Neuronal stem cell (in vitro differentiated cells): ENCODE measurements around the gene ZBTB32.

ENCODE experiments used
- DNase-seq: peaks from one replicate; pipeline ENCODE4 v3.0.0-alpha.2; 2013; ENCODE audit warnings: low spot score
- H2AFZ ChIP-seq: one replicate; pipeline ENCODE4 v1.6.1; 2013; ENCODE audit warnings: mild to moderate bottlenecking, low read length, inconsistent platforms
- H2AK5ac ChIP-seq: 2 replicates; pipeline ENCODE4 v1.6.1; 2013; ENCODE audit warnings: low read depth, mild to moderate bottlenecking, inconsistent platforms, low read length, moderate library complexity, mixed read lengths
- H2BK120ac ChIP-seq: 2 replicates; pipeline ENCODE4 v1.6.1; 2013; ENCODE audit warnings: low read depth, mild to moderate bottlenecking, inconsistent platforms, low read length, moderate library complexity, mixed read lengths
- H2BK12ac ChIP-seq: one replicate; pipeline ENCODE4 v1.6.1; 2013; ENCODE audit warnings: low read length, inconsistent platforms
- H2BK15ac ChIP-seq: 2 replicates; pipeline ENCODE4 v1.6.1; 2013; ENCODE audit warnings: mild to moderate bottlenecking, low read length, inconsistent platforms, mixed read lengths
- H2BK5ac ChIP-seq: one replicate; pipeline ENCODE4 v1.6.1; 2013; ENCODE audit warnings: inconsistent platforms, mild to moderate bottlenecking, low read length, moderate library complexity
- H3K14ac ChIP-seq: one replicate; pipeline ENCODE4 v1.6.1; 2013; ENCODE audit warnings: low read length, inconsistent platforms
- H3K18ac ChIP-seq: 2 replicates; pipeline ENCODE4 v1.6.1; 2013; ENCODE audit warnings: low read length, inconsistent platforms
- H3K23ac ChIP-seq: 2 replicates; pipeline ENCODE4 v1.6.1; 2013; ENCODE audit warnings: low read depth, mild to moderate bottlenecking, mixed read lengths, low read length, inconsistent platforms; ENCODE audit not compliant: poor library complexity
- H3K27ac ChIP-seq: replicated peaks from 3 replicates; pipeline ENCODE4 v1.5.1; 2013; ENCODE audit warnings: low read length, inconsistent platforms
- H3K27me3 ChIP-seq, 3 experiments: 2 replicates each; pipeline ENCODE4 v1.6.1; 2013; ENCODE audit warnings: low read length in 3 of 3, mild to moderate bottlenecking in 2 of 3, inconsistent platforms in 1 of 3, low read depth in 1 of 3, mixed read lengths in 1 of 3, moderate library complexity in 1 of 3; ENCODE audit not compliant: control insufficient read depth in 3 of 3, insufficient read depth in 3 of 3
- H3K36me3 ChIP-seq, 2 donors: replicated peaks in 1 of 2; 2 replicates each; pipeline ENCODE4 v1.6.1; 2013; ENCODE audit warnings: low read length in 2 of 2; ENCODE audit not compliant: control insufficient read depth in 2 of 2, insufficient read depth in 2 of 2
- H3K4ac ChIP-seq: 2 replicates; pipeline ENCODE4 v1.6.1; 2013; ENCODE audit warnings: inconsistent platforms, mild to moderate bottlenecking, low read length, moderate library complexity
- H3K4me1 ChIP-seq, 2 donors: 1 replicate in 1 of 2; 2 replicates in 1 of 2; pipeline ENCODE4 v1.6.1; 2013; ENCODE audit warnings: low read length in 2 of 2, low read depth in 1 of 2; ENCODE audit not compliant: control insufficient read depth in 2 of 2, insufficient read depth in 1 of 2
- H3K4me2 ChIP-seq: one replicate; pipeline ENCODE4 v1.6.1; 2013; ENCODE audit warnings: mild to moderate bottlenecking, low read length, inconsistent platforms; ENCODE audit not compliant: insufficient read depth, poor library complexity, severe bottlenecking
- H3K4me3 ChIP-seq, 2 donors: 2 replicates each; pipeline ENCODE4 v1.5.1; 2013; ENCODE audit warnings: low read length in 2 of 2, mild to moderate bottlenecking in 2 of 2, inconsistent platforms in 1 of 2, moderate library complexity in 1 of 2
- H3K79me1 ChIP-seq: one replicate; pipeline ENCODE4 v1.6.1; 2013; ENCODE audit warnings: low read depth, mild to moderate bottlenecking, inconsistent platforms, low read length, moderate library complexity
- H3K9ac ChIP-seq: one replicate; pipeline ENCODE4 v1.6.1; 2013; ENCODE audit warnings: mild to moderate bottlenecking, low read depth, low read length, inconsistent platforms; ENCODE audit not compliant: poor library complexity
- H3K9me3 ChIP-seq, 2 donors: replicated peaks in 1 of 2; 2 replicates each; pipeline versions ENCODE3 to v1.6.1; 2013; ENCODE audit warnings: low read length in 2 of 2, mild to moderate bottlenecking in 2 of 2, inconsistent platforms in 1 of 2, low read depth in 1 of 2, mixed read lengths in 1 of 2, moderate library complexity in 1 of 2; ENCODE audit not compliant: control insufficient read depth in 2 of 2, insufficient read depth in 1 of 2
- H4K8ac ChIP-seq: one replicate; pipeline ENCODE4 v1.6.1; 2013; ENCODE audit warnings: low read depth, mild to moderate bottlenecking, inconsistent platforms, low read length, moderate library complexity
- H4K91ac ChIP-seq: one replicate; pipeline ENCODE4 v1.6.1; 2013; ENCODE audit warnings: low read length, low read depth, mild to moderate bottlenecking, inconsistent platforms; ENCODE audit not compliant: poor library complexity
- WGBS, 2 donors: extraction: QIAGEN DNeasy Blood & Tissue Kit; methylation state at CpG; one replicate each; pipeline ENCODE4 v1.1.7; 2013; ENCODE audit warnings: missing lambda C conversion rate in 2 of 2, mixed read lengths in 1 of 2; ENCODE audit not compliant: insufficient read length in 2 of 2, insufficient replicate concordance in 1 of 2; ENCODE audit errors: extremely low coverage in 2 of 2; 5-methylcytosine and 5-hydroxymethylcytosine counted together

The ZBTB32 gene

GRCh38 chr19:35657904-35658700, 46.3 kb upstream of the ZBTB32 start:
- no peak overlapping the region for H3K14ac ChIP-seq

GRCh38 chr19:35661995-35662340, 42.4 kb upstream of the ZBTB32 start:
- Histone ChIP-seq H3K4me1 (no peaks in the 10 kb centered on the region), H3K4me2 (no peak overlapping the region), H3K4ac (no peak overlapping the region), H3K4me3 (no peak overlapping the region), H4K91ac (no peak overlapping the region), H2AK5ac (no peak overlapping the region), H3K36me3 (peaks cover 15 to 67% of the 10 kb centered on the region in 2 donors), H3K9ac (no peak overlapping the region), H2BK15ac (no peak overlapping the region), H2BK12ac (no peak overlapping the region), H2BK5ac (no peak overlapping the region), H3K79me1 (no peaks in the 10 kb centered on the region), H3K9me3 (no peaks in the 10 kb centered on the region), H3K27ac (no peak overlapping the region), H4K8ac (no peak overlapping the region), H2BK120ac (no peak overlapping the region), H3K23ac (no peak overlapping the region), H3K14ac (no peak overlapping the region), H3K27me3 (no peaks in the 10 kb centered on the region), H3K18ac (no peak overlapping the region), H2AFZ (no peak overlapping the region)
- no CpG with 5 or more reads among the region's 6 CpGs for WGBS, 2 donors
- DNase-seq = no peak

More at GRCh38 chr19:35657904-35658700, 46.3 kb upstream of the ZBTB32 start:
- H3K4me1 ChIP-seq = no peaks in the 10 kb centered on the region
- H2AK5ac ChIP-seq = no peak overlapping the region
- no peak overlapping the region for H2BK120ac ChIP-seq
- no peak overlapping the region for H3K4me2 ChIP-seq
- H2AFZ ChIP-seq = no peak overlapping the region
- H3K23ac ChIP-seq = no peak overlapping the region
- H3K27ac ChIP-seq = no peak overlapping the region
- H3K36me3 ChIP-seq = peaks cover 22 to 90% of the 10 kb centered on the region in 2 donors
- no peaks in the 10 kb centered on the region for H3K27me3 ChIP-seq
- H3K9me3 ChIP-seq = no peaks in the 10 kb centered on the region
- no peak overlapping the region for H4K8ac ChIP-seq
- H2BK15ac ChIP-seq = no peak overlapping the region
- no peak overlapping the region for H3K4ac ChIP-seq
- H3K4me3 ChIP-seq = no peak overlapping the region
- H4K91ac ChIP-seq = no peak overlapping the region
- no peak overlapping the region for H2BK5ac ChIP-seq
- no peak overlapping the region for H3K9ac ChIP-seq
- H2BK12ac ChIP-seq = no peak overlapping the region
- WGBS, 2 donors = no CpG with 5 or more reads among the region's 15 CpGs
- no peaks in the 10 kb centered on the region for H3K79me1 ChIP-seq
- no peak overlapping the region for H3K18ac ChIP-seq
- DNase-seq = no peak

DNA sequence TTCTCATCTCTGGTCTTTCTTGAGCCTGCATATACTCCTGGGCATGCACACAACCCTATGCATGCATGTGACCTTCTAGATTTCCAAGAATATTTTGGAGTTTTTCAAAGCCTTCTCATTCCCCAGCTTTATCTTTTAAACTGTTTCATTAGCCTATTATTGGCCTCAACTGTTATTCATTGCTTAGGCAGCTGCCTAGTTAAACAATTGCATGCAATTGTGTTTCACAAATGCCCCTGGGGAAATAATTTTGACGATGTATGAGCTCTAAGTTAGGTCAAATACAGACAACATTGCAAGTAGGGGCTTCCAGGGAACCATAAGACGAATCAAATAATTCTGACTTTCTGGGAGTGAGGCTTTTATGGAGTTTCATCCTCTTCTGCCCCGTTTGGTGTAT, 40.4 kb upstream of the ZBTB32 start:
- H3K4me3 ChIP-seq = no peak overlapping the region
- no peak overlapping the region for H4K8ac ChIP-seq
- no peaks in the 10 kb centered on the region for H3K4me1 ChIP-seq
- H2BK5ac ChIP-seq = no peak overlapping the region
- H2BK12ac ChIP-seq = no peak overlapping the region
- no peak overlapping the region for H3K18ac ChIP-seq
- no peak overlapping the region for H2AFZ ChIP-seq
- H2BK120ac ChIP-seq = no peak overlapping the region
- no peak overlapping the region for H3K23ac ChIP-seq
- no peaks in the 10 kb centered on the region for H3K79me1 ChIP-seq
- no peak overlapping the region for H3K14ac ChIP-seq
- no peak overlapping the region for H2AK5ac ChIP-seq
- no peak overlapping the region for H3K4ac ChIP-seq
- H4K91ac ChIP-seq = no peak overlapping the region
- peaks cover 3 to 46% of the 10 kb centered on the region in 2 donors for H3K36me3 ChIP-seq
- H3K27me3 ChIP-seq = no peaks in the 10 kb centered on the region
- H3K9ac ChIP-seq = no peak overlapping the region
- H2BK15ac ChIP-seq = no peak overlapping the region
- no peak overlapping the region for H3K4me2 ChIP-seq
- H3K9me3 ChIP-seq = no peaks in the 10 kb centered on the region
- no CpG with 5 or more reads among the region's 3 CpGs for WGBS, 2 donors
- no peak overlapping the region for H3K27ac ChIP-seq
- no peak for DNase-seq

DNA sequence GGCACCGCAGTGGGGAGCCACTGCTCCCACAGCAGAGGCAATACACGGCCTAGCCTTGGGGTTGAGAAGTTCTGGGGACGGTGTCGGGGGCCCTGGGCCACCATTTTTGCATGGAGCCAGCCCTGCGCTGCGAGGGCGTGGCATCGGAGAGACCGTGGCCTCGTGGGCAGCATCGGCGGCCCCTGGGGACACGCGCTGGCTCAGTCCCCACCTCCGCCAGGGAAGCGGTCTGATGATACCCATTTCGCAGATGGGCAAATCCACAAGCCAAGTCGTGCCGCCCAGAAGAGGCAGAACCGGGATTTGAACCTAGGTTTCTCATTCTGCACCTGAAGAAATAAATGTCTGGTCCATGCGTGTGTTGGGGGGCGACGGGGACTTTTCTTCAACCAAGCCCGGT, 39.2 kb upstream of the ZBTB32 start:
- peak overlapping the region; percentile 4 for H3K14ac ChIP-seq

More for the DNA sequence above, 39.2 kb upstream of the ZBTB32 start:
- no peak overlapping the region for H3K9ac ChIP-seq
- no peak overlapping the region for H3K4me3 ChIP-seq
- no CpG with 5 or more reads among the region's 24 CpGs for whole genome bisulfite sequencing, 2 donors
- H3K4me2 ChIP-seq = no peak overlapping the region
- peak overlapping the region; percentile 0 for H2BK5ac ChIP-seq
- no peak for DNase-seq
- peaks cover 0 to 35% of the 10 kb centered on the region in 2 donors for H3K36me3 ChIP-seq
- no peak overlapping the region for H2BK120ac ChIP-seq
- no peak overlapping the region for H3K18ac ChIP-seq
- no peaks in the 10 kb centered on the region for H3K79me1 ChIP-seq
- H3K4ac ChIP-seq = no peak overlapping the region
- no peak overlapping the region for H3K27ac ChIP-seq
- H2AK5ac ChIP-seq = no peak overlapping the region
- peak overlapping the region; percentile 4 for H4K8ac ChIP-seq
- no peak overlapping the region for H4K91ac ChIP-seq
- H3K27me3 ChIP-seq = no peaks in the 10 kb centered on the region
- H2AFZ ChIP-seq = no peak overlapping the region
- peak overlapping the region; percentile 41 for H2BK12ac ChIP-seq
- no peaks in the 10 kb centered on the region for H3K4me1 ChIP-seq
- H3K23ac ChIP-seq = no peak overlapping the region
- no peaks in the 10 kb centered on the region for H3K9me3 ChIP-seq
- H2BK15ac ChIP-seq = no peak overlapping the region
